H9 (cell line): Measurements from ENCODE around the gene ASTN2. TPM values are rescaled to one million over a fixed set of nuclear protein-coding genes. Genes with fewer than 3 reads are reported as not detected.

ENCODE experiments used
- DNase-seq: peaks from one replicate; pipeline ENCODE4 v3.0.0-alpha.2; 2017
- H2AFZ ChIP-seq: one replicate; pipeline ENCODE4 v1.6.1; 2013; ENCODE audit warnings: mild to moderate bottlenecking, low read length, control low read depth, moderate library complexity
- H2AK5ac ChIP-seq: 2 replicates; pipeline ENCODE4 v1.6.1; 2013; ENCODE audit warnings: low read length, control low read depth, mixed read lengths; ENCODE audit not compliant: insufficient read length
- H2BK120ac ChIP-seq: one replicate; pipeline ENCODE4 v1.6.1; 2013; ENCODE audit warnings: low read depth, mild to moderate bottlenecking, low read length, control low read depth, inconsistent platforms; ENCODE audit not compliant: poor library complexity, severe bottlenecking
- H2BK12ac ChIP-seq: 2 replicates; pipeline ENCODE4 v1.6.1; 2013; ENCODE audit warnings: low read length, control low read depth, mixed read lengths, low read depth; ENCODE audit not compliant: insufficient read length
- H2BK15ac ChIP-seq: 2 replicates; pipeline ENCODE4 v1.6.1; 2013; ENCODE audit warnings: low read depth, low read length, control low read depth
- H2BK20ac ChIP-seq: one replicate; pipeline ENCODE4 v1.6.1; 2013; ENCODE audit warnings: low read depth, mild to moderate bottlenecking, low read length, control low read depth, inconsistent platforms; ENCODE audit not compliant: poor library complexity, severe bottlenecking
- H2BK5ac ChIP-seq: 2 replicates; pipeline ENCODE4 v1.6.1; 2013; ENCODE audit warnings: low read length, control low read depth, mixed read lengths; ENCODE audit not compliant: insufficient read length
- H3K14ac ChIP-seq: 2 replicates; pipeline ENCODE4 v1.6.1; 2013; ENCODE audit warnings: low read length, control low read depth; ENCODE audit not compliant: insufficient read depth
- H3K18ac ChIP-seq: 2 replicates; pipeline ENCODE4 v1.6.1; 2013; ENCODE audit warnings: low read depth, mild to moderate bottlenecking, mixed read lengths, low read length, control low read depth; ENCODE audit not compliant: insufficient read length
- H3K23ac ChIP-seq: 2 replicates; pipeline ENCODE4 v1.6.1; 2013; ENCODE audit warnings: low read length, control low read depth, mixed read lengths, low read depth; ENCODE audit not compliant: insufficient read length
- H3K23me2 ChIP-seq: 2 replicates; pipeline ENCODE4 v1.6.1; 2013; ENCODE audit warnings: low read depth, mild to moderate bottlenecking, mixed read lengths, low read length, control low read depth; ENCODE audit not compliant: insufficient read length, poor library complexity, severe bottlenecking
- H3K27ac ChIP-seq: 2 replicates; pipeline ENCODE4 v1.5.1; 2013; ENCODE audit warnings: low read length, control low read depth, mixed read lengths, low read depth; ENCODE audit not compliant: insufficient read length
- H3K27me3 ChIP-seq: 2 replicates; pipeline ENCODE4 v1.6.1; 2013; ENCODE audit warnings: low read length, control low read depth, inconsistent platforms; ENCODE audit not compliant: insufficient read depth
- H3K4ac ChIP-seq: 2 replicates; pipeline ENCODE4 v1.6.1; 2013; ENCODE audit warnings: low read depth, mild to moderate bottlenecking, control low read depth, inconsistent platforms, low read length, moderate library complexity
- H3K4me1 ChIP-seq: 2 replicates; pipeline ENCODE4 v1.6.1; 2013; ENCODE audit warnings: low read length, control low read depth, inconsistent platforms; ENCODE audit not compliant: insufficient read depth
- H3K4me2 ChIP-seq: 2 replicates; pipeline ENCODE4 v1.6.1; 2013; ENCODE audit warnings: low read length, control low read depth, mixed read lengths; ENCODE audit not compliant: insufficient read length, insufficient read depth
- H3K56ac ChIP-seq: 2 replicates; pipeline ENCODE4 v1.6.1; 2013; ENCODE audit warnings: low read depth, mild to moderate bottlenecking, mixed read lengths, low read length, control low read depth; ENCODE audit not compliant: insufficient read length
- H3K79me1 ChIP-seq: 2 replicates; pipeline ENCODE4 v1.6.1; 2013; ENCODE audit warnings: low read depth, mild to moderate bottlenecking, moderate library complexity, low read length, control low read depth, inconsistent platforms; ENCODE audit not compliant: insufficient read depth, poor library complexity, severe bottlenecking
- H3K79me2 ChIP-seq: 2 replicates; pipeline ENCODE4 v1.6.1; 2013; ENCODE audit warnings: low read length, control low read depth, inconsistent platforms; ENCODE audit not compliant: insufficient read depth
- H3K9ac ChIP-seq: 2 replicates; pipeline ENCODE4 v1.6.1; 2013; ENCODE audit warnings: low read length, control low read depth, mixed read lengths; ENCODE audit not compliant: insufficient read length; ENCODE audit errors: extremely low read depth
- H3K9me3 ChIP-seq: one replicate; pipeline ENCODE4 v1.6.1; 2013; ENCODE audit warnings: low read depth, low read length, inconsistent platforms; ENCODE audit not compliant: control insufficient read depth
- H3T11ph ChIP-seq: one replicate; pipeline ENCODE4 v1.6.1; 2013; ENCODE audit warnings: mild to moderate bottlenecking, low read length, control low read depth, inconsistent platforms
- H4K20me1 ChIP-seq: one replicate; pipeline ENCODE4 v1.6.1; 2013; ENCODE audit not compliant: control insufficient read depth, insufficient read length, insufficient read depth
- H4K5ac ChIP-seq: 2 replicates; pipeline ENCODE4 v1.6.1; 2013; ENCODE audit warnings: low read depth, mild to moderate bottlenecking, mixed read lengths, low read length, control low read depth; ENCODE audit not compliant: insufficient read length
- H4K8ac ChIP-seq: replicated peaks from 2 replicates; pipeline ENCODE4 v1.6.1; 2013; ENCODE audit warnings: low read length, control low read depth, mixed read lengths, low read depth; ENCODE audit not compliant: insufficient read length
- H4K91ac ChIP-seq: 2 replicates; pipeline ENCODE4 v1.6.1; 2013; ENCODE audit warnings: low read depth, mild to moderate bottlenecking, moderate library complexity, mixed read lengths, low read length, control low read depth; ENCODE audit not compliant: insufficient read length
- H3K27ac Mint-ChIP-seq, 3 experiments: 2 replicates in 2 of 3; 3 replicates in 1 of 3; pipeline ENCODE4 v1.8.0; 2020 to 2021; ENCODE audit warnings: mixed read lengths in 3 of 3, mild to moderate bottlenecking in 1 of 3, moderate library complexity in 1 of 3
- H3K27me3 Mint-ChIP-seq: 2 replicates; pipeline ENCODE4 v1.8.0; 2021; ENCODE audit warnings: low read depth, mild to moderate bottlenecking, moderate library complexity, mixed read lengths
- H3K36me3 Mint-ChIP-seq, 3 experiments: 2 replicates in 2 of 3; 3 replicates in 1 of 3; pipeline ENCODE4 v1.8.0; 2020 to 2021; ENCODE audit warnings: low read depth in 3 of 3, mixed read lengths in 3 of 3; ENCODE audit not compliant: insufficient read depth in 1 of 3
- H3K4me1 Mint-ChIP-seq, 2 experiments: 2 replicates each; pipeline ENCODE4 v1.8.0; 2020; ENCODE audit warnings: mixed read lengths in 2 of 2
- H3K4me3 Mint-ChIP-seq, 2 experiments: 2 replicates in 1 of 2; 3 replicates in 1 of 2; pipeline ENCODE4 v1.8.0; 2020 to 2021; ENCODE audit warnings: mild to moderate bottlenecking in 2 of 2, mixed read lengths in 2 of 2, moderate library complexity in 1 of 2
- H3K9me3 Mint-ChIP-seq, 2 experiments: 2 replicates in 1 of 2; 3 replicates in 1 of 2; pipeline ENCODE4 v1.8.0; 2020; ENCODE audit warnings: mild to moderate bottlenecking in 2 of 2, mixed read lengths in 2 of 2, moderate library complexity in 1 of 2
- WGBS: extraction: QIAGEN DNeasy Blood & Tissue Kit; methylation state at CpG from one replicate; pipeline ENCODE4 v1.1.7; 2013; ENCODE audit warnings: missing lambda C conversion rate, low lambda C conversion rate, mixed read lengths; ENCODE audit not compliant: insufficient read length; ENCODE audit errors: extremely low coverage; 5-methylcytosine and 5-hydroxymethylcytosine counted together
- total RNA-seq: library from RNA; stranded (reverse); gene quantifications from 2 replicates; pipeline ENCODE4 v1.2.1, GENCODE V29; 2021
- TF ChIP-seq, protein P1 (sequence below): fragments of 200-600 bp; sonication (generic); conservative IDR thresholded peaks from 3 replicates; pipeline ENCODE4 v1.8.0; 2021; ENCODE audit warnings: antibody characterized with exemption, mild to moderate bottlenecking

Gene ASTN2
- total RNA-seq, 1 experiment from 2014 or later: 9.7 TPM

DNA sequence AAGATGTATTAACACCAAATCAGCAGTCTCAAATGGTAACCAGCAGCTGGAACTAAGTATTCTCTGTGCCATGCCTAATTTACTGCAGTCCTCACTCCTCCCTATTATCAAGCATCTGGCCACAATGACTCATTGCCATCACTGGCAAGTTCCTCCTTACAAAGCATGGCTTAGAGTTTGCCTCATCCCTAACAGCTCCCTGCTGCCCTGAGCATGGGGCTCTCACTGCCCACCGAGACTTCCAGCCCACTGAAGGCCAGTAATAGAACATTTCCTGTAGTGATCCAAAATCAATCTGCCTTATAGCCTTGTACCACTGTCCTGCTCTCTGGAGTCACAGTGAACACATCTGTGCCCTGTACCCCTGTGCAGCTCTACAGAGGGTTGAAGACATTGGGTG lies 939.7 kb downstream of the ASTN2 start:
- H2AK5ac ChIP-seq: peak overlapping the region; percentile 17

More for the DNA sequence above, 939.7 kb downstream of the ASTN2 start:
- no peak for DNase-seq
- no peak overlapping the region for H3K4ac ChIP-seq
- Mint-ChIP-seq H3K4me1 (peaks cover 41 to 45% of the 10 kb centered on the region in 2 experiments), H3K27me3 (no peaks in the 10 kb centered on the region; the same call in none of the 2 replicates), H3K36me3 (peaks cover 0 to 5% (median 3%) of the 10 kb centered on the region in 3 experiments; a peak in 3 of 7 replicates), H3K9me3 (no peaks in the 10 kb centered on the region), H3K27ac (no peak overlapping the region), H3K4me3 (no peak overlapping the region)
- H3K9ac ChIP-seq: no peak overlapping the region
- H3K79me2 ChIP-seq: no peaks in the 10 kb centered on the region
- no peak overlapping the region for H2BK15ac ChIP-seq
- no peak overlapping the region for H3K27ac ChIP-seq
- no peak overlapping the region for H4K91ac ChIP-seq
- no peak overlapping the region for H2BK12ac ChIP-seq
- no CpG with 5 or more reads among the region's 1 CpG for WGBS
- no peak overlapping the region for H4K8ac ChIP-seq
- TF ChIP-seq, protein P1, sequence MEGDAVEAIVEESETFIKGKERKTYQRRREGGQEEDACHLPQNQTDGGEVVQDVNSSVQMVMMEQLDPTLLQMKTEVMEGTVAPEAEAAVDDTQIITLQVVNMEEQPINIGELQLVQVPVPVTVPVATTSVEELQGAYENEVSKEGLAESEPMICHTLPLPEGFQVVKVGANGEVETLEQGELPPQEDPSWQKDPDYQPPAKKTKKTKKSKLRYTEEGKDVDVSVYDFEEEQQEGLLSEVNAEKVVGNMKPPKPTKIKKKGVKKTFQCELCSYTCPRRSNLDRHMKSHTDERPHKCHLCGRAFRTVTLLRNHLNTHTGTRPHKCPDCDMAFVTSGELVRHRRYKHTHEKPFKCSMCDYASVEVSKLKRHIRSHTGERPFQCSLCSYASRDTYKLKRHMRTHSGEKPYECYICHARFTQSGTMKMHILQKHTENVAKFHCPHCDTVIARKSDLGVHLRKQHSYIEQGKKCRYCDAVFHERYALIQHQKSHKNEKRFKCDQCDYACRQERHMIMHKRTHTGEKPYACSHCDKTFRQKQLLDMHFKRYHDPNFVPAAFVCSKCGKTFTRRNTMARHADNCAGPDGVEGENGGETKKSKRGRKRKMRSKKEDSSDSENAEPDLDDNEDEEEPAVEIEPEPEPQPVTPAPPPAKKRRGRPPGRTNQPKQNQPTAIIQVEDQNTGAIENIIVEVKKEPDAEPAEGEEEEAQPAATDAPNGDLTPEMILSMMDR: no peak
- H3K27me3 ChIP-seq: no peaks in the 10 kb centered on the region
- no peak overlapping the region for H2BK5ac ChIP-seq
- H2BK120ac ChIP-seq: no peak overlapping the region
- no peak overlapping the region for H3K18ac ChIP-seq
- no peak overlapping the region for H3K14ac ChIP-seq
- H3K9me3 ChIP-seq: no peaks in the 10 kb centered on the region
- no peak overlapping the region for H3T11ph ChIP-seq
- H3K4me1 ChIP-seq: peaks cover 12% of the 10 kb centered on the region
- H3K56ac ChIP-seq: no peak overlapping the region
- no peaks in the 10 kb centered on the region for H3K79me1 ChIP-seq
- no peak overlapping the region for H3K23ac ChIP-seq
- no peaks in the 10 kb centered on the region for H4K20me1 ChIP-seq
- no peak overlapping the region for H2AFZ ChIP-seq
- no peak overlapping the region for H3K4me2 ChIP-seq
- no peaks in the 10 kb centered on the region for H3K23me2 ChIP-seq
- H2BK20ac ChIP-seq: no peak overlapping the region
- H4K5ac ChIP-seq: no peak overlapping the region
